Measurements from ENCODE around the gene NLRP9. TPM values are rescaled to one million over a fixed set of nuclear protein-coding genes. Genes with fewer than 3 reads are reported as not detected.

Gene NLRP9
- total and polyA plus RNA-seq, 2 of the 8 experiments (the other 6 are each of a cell fraction or from before 2014, with no cell fraction given), result not detected

GRCh38 chr19:55690109-55690768 is 48.0 kb downstream of the NLRP9 start (continued):
- TF ChIP-seq ATF2 (IDR thresholded peaks at IDR 0.05; ENCODE audit: low read length) (no peak), HDAC6 (IDR thresholded peaks at IDR 0.05; ENCODE audit: low read depth, low read length) (no peak), RAD21 (IDR thresholded peaks at IDR 0.05 in 1 of 2, conservative IDR thresholded peaks at IDR 0.05 in 1 of 2; ENCODE audit: low read depth in 2 of 2, low read length in 2 of 2) (no peak), GTF2F1 (IDR thresholded peaks at IDR 0.05; ENCODE audit: borderline replicate concordance, low read depth, low read length) (no peak), NRF1 (IDR thresholded peaks at IDR 0.05; ENCODE audit: low read depth, low read length) (no peak)

Data from H1 (cell line).